Subcutaneous adipose tissue (tissue), 4 donors: ENCODE measurements around the gene SETMAR. TPM values are rescaled to one million over a fixed set of nuclear protein-coding genes. Genes with fewer than 3 reads are reported as not detected.

Source experiments
- total RNA-seq, 4 donors: library from RNA; depleted of rRNA; stranded (reverse); fragments of >200 nt; gene quantifications; one replicate each; pipeline ENCODE4 v1.1.0, GENCODE V29; 2016
- TF ChIP-seq, protein P1 (sequence below): fragments of 450-650 bp; IDR thresholded peaks from one replicate; pipeline ENCODE4 v1.5.1; 2016; ENCODE audit warnings: low read depth, mild to moderate bottlenecking, control low read depth, antibody characterized with exemption, moderate library complexity

Gene SETMAR
- total RNA-seq, 4 donors from 2014 or later, result 23.7 to 65.8 (median 46.4) TPM

DNA sequence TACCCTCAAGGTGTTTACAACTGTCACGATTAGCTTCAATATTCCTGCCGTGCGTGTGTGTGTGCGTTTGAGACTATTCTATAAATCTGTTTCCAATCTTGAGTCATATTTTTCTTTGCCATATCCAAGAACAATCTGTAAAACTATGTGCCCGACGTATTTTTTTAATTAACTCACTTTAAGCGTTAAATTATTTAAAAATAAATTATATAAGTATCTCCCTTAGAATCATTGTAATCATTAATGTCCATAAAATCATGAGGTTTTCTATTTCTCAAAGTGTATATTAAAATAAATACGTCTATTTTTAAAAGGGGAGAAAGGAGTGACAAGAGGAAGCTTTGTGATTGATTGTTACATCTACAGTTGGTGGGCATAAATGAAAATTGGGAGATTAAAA lies 2.9 kb downstream of the SETMAR start:
- TF ChIP-seq, protein P1, sequence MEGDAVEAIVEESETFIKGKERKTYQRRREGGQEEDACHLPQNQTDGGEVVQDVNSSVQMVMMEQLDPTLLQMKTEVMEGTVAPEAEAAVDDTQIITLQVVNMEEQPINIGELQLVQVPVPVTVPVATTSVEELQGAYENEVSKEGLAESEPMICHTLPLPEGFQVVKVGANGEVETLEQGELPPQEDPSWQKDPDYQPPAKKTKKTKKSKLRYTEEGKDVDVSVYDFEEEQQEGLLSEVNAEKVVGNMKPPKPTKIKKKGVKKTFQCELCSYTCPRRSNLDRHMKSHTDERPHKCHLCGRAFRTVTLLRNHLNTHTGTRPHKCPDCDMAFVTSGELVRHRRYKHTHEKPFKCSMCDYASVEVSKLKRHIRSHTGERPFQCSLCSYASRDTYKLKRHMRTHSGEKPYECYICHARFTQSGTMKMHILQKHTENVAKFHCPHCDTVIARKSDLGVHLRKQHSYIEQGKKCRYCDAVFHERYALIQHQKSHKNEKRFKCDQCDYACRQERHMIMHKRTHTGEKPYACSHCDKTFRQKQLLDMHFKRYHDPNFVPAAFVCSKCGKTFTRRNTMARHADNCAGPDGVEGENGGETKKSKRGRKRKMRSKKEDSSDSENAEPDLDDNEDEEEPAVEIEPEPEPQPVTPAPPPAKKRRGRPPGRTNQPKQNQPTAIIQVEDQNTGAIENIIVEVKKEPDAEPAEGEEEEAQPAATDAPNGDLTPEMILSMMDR, result no peak

DNA sequence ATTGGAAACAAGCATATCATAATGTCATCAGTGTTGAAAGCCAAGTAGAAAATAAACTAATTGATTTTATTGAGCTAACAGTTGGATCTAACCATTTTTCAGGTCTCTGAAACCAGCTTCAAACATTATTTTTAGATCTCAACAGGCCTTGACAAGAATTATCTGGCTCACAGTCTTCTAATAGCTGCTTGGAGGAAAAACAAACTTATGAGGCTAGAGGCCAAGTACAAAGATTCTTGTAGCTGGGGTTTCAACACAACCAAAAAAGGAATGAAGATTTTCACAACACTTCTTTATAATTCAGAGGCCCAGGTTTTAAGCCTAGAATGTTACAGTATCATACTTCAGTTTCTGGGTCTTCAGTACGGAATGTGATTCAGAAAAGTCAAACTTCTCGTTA lies 3.7 kb downstream of the SETMAR start:
- TF ChIP-seq, protein P1, result no peak

DNA sequence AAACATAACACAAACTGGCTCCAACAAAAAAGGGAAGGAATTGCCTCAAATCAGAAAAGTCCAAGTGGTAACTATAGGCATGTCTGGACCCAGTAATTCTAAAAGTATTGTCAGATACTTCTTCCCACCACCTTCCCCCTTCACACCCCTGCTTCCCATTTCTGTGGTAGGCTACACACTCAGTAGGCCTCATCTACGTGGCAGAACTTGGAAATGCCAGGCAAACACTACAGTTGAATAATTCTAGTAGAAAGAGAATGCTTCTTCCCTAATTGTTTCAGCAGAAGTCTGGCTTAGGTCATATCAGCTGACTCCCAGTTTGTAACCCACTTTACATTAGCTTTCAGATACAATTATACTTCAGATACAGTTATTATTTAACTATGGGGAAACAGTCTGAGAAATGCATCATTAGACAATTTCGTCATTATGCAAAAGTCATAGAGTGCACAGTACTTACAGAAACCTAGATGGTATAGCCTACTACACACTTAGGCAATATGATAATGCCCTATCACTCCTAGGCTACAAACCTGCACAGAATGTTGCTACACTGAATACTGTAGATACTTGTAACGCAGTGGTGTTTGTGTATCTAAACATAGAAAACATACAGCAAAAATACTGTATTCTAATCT lies 6.4 kb downstream of the SETMAR start:
- TF ChIP-seq, protein P1, result no peak

DNA sequence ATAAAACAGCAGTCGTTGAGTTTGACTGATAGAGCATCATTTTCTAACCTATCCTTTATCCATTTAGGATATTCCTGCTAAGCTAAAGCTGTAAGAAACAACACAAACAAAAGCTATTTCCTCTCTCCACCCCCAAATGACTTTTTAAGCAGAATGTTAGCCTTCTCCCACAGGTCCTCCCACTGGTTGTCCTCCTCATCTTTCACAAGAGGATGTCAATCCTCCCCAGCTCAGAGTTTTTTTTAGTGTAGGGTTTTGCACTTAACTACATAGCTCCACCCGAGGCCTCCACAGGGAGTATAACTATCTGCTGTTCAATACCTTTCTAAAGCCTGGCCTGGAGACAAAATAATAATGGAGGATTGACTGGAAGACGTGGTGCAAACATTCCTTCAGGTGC lies 7.8 kb downstream of the SETMAR start:
- TF ChIP-seq, protein P1, result no peak

DNA sequence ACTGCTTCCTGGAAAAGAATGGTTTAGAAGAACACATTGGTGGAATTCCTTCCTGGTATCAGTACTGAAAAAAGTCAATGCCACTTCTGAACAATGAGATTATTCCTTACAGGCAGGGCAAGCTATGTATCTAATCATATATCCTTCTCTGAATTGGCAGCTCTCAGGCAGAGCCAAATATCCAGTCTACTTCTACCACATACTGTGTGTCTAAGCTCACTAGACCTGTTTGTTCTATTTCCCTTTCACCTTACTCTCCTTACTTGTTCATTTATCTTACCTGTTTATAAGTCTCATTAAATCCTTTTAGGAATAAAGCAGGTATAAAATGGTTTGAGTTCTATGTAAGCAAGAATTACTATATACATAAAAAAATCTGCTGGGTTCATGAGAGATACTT lies 8.3 kb downstream of the SETMAR start:
- TF ChIP-seq, protein P1, result no peak

DNA sequence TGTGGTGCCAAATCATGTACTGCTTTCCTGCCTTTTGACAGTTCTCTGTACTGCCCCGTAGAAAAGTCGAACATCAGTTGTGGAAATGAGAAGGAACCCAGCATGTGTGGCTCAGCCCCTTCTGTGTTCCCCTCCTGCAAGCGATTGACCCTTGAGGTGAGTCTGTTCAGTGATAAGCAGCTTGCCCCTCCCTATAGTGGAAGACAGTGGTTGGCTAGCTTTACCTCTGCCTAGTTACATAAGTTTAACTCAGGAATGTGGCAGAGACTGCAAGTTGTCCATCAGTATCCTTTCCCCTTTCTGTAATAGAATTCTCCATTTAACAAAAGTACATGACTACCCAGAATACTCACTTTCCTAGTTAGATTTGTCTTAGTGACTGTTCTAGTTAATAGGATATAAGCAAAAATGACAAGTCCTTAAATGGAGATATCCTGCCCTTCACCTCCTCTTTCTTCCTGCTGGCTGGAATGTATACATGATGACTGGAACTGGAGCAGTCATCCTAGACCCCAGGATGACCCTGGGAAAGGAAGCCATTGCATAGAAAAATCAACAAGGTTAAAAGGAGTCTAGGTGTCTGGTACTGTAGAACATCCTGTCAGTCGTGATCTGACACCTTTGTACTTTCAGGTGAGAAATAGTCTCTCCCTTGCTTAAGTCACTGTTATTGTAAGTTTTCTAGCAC lies 10.6 kb downstream of the SETMAR start:
- TF ChIP-seq, protein P1, result no peak

DNA sequence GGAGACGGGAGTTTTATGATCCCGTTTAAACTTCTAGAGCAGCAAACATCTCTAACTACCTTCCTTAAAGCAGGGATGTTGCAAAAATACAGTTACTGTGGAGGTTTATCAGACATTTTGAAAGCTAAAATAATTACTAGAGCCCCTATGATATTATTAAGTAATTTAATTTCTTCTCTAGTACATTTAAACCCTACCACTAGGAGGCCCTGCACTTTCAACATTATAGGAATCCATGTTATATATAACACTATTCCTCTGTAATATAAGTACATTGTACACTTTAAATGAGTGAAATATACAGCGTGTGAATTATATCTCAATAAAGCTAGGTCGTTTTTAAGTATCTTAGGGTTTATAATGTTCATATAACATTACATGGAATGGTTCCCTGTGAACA lies 11.5 kb downstream of the SETMAR start:
- TF ChIP-seq, protein P1, result no peak
